GM12891 (cell line): ENCODE measurements around the gene CCDC144A.

Experiments
- POLR2A ChIP-seq: IDR thresholded peaks from 2 replicates; pipeline ENCODE4 v1.6.1; 2011; ENCODE audit warnings: low read depth, low read length, control low read depth
- POLR2AphosphoS5 ChIP-seq: IDR thresholded peaks from 2 replicates; pipeline ENCODE4 v1.6.1; 2011; ENCODE audit warnings: low read depth, low read length, control low read depth
- SPI1 ChIP-seq: IDR thresholded peaks from 2 replicates; pipeline ENCODE4 v1.6.1; 2011; ENCODE audit warnings: low read depth, low read length, control low read depth

- TF ChIP-seq POLR2A (no peak), POLR2AphosphoS5 (no peak), SPI1 (no peak)
Observed at GRCh38 chr17:16818340-16818739, 128.3 kb downstream of the CCDC144A start.
